RWPE2 (cell line): ENCODE results near the gene C1orf52.

Source experiments
- ATAC-seq: fragments of 200-7000 bp; cut with Tn5 transposase; 3 replicates; pipeline ENCODE4 v1.9.1; 2021; ENCODE audit warnings: low read depth
- DNase-seq: peaks from one replicate; pipeline ENCODE4 v3.0.0-alpha.2; 2020; ENCODE audit warnings: low spot score
- H3K27ac ChIP-seq: fragments of 450-650 bp; 2 replicates; pipeline ENCODE4 v1.5.1; 2017; ENCODE audit warnings: mild to moderate bottlenecking; ENCODE audit not compliant: poor library complexity, severe bottlenecking
- H3K27me3 ChIP-seq: fragments of 250-450 bp; sonication (Bioruptor Pico); 2 replicates; pipeline ENCODE4 v1.5.1; 2021; ENCODE audit warnings: mild to moderate bottlenecking, moderate library complexity; ENCODE audit not compliant: insufficient read depth, poor library complexity, severe bottlenecking
- H3K36me3 ChIP-seq: fragments of 250-450 bp; sonication (Bioruptor Pico); 2 replicates; pipeline ENCODE4 v1.5.1; 2020; ENCODE audit warnings: low read depth, mild to moderate bottlenecking, moderate library complexity
- H3K4me1 ChIP-seq: fragments of 250-450 bp; sonication (Bioruptor Pico); 2 replicates; pipeline ENCODE4 v1.5.1; 2021; ENCODE audit warnings: mild to moderate bottlenecking, moderate library complexity; ENCODE audit not compliant: insufficient read depth, poor library complexity, severe bottlenecking
- H3K4me3 ChIP-seq: fragments of 250-450 bp; sonication (Bioruptor Pico); 2 replicates; pipeline ENCODE4 v1.5.1; 2021; ENCODE audit warnings: mild to moderate bottlenecking, moderate library complexity; ENCODE audit not compliant: severe bottlenecking
- H3K9me3 ChIP-seq: fragments of 250-450 bp; sonication (Bioruptor Pico); 2 replicates; pipeline ENCODE4 v1.5.1; 2021; ENCODE audit warnings: mild to moderate bottlenecking, moderate library complexity; ENCODE audit not compliant: severe bottlenecking
- CTCF ChIP-seq: fragments of 450-650 bp; IDR thresholded peaks from one replicate; pipeline ENCODE4 v1.5.1; 2017; ENCODE audit warnings: mild to moderate bottlenecking, moderate library complexity; ENCODE audit not compliant: poor library complexity, severe bottlenecking

C1orf52 gene

GRCh38 chr1:85295654-85296053 is 36.2 kb upstream of the C1orf52 start:
- no peak for TF ChIP-seq CTCF
- ATAC-seq, result no peak

GRCh38 chr1:85295006-85295431 is 35.6 kb upstream of the C1orf52 start:
- Histone ChIP-seq H3K9me3 (no peaks in the 10 kb centered on the region), H3K4me1 (peaks cover 55% of the 10 kb centered on the region), H3K27me3 (no peaks in the 10 kb centered on the region), H3K36me3 (no peaks in the 10 kb centered on the region), H3K4me3 (no peak overlapping the region), H3K27ac (peak overlapping the region; percentile 87)
- peak; percentile 86 for ATAC-seq
- DNase-seq, result no peak
- TF ChIP-seq CTCF, result no peak

More at GRCh38 chr1:85295654-85296053, 36.2 kb upstream of the C1orf52 start:
- DNase-seq, result no peak
- Histone ChIP-seq H3K4me3 (no peak overlapping the region), H3K9me3 (no peaks in the 10 kb centered on the region), H3K27me3 (no peaks in the 10 kb centered on the region), H3K36me3 (no peaks in the 10 kb centered on the region), H3K4me1 (peaks cover 48% of the 10 kb centered on the region), H3K27ac (peak overlapping the region; percentile 87)

GRCh38 chr1:85290826-85291225 is 31.4 kb upstream of the C1orf52 start:
- Histone ChIP-seq H3K4me3 (no peak overlapping the region), H3K27me3 (no peaks in the 10 kb centered on the region), H3K9me3 (no peaks in the 10 kb centered on the region), H3K27ac (peak overlapping the region; percentile 96), H3K36me3 (no peaks in the 10 kb centered on the region), H3K4me1 (peaks cover 43% of the 10 kb centered on the region)
- no peak for ATAC-seq
- no peak for TF ChIP-seq CTCF
- no peak for DNase-seq

- Histone ChIP-seq H3K27me3 (no peaks in the 10 kb centered on the region), H3K27ac (peak overlapping the region; percentile 96), H3K9me3 (no peaks in the 10 kb centered on the region), H3K36me3 (no peaks in the 10 kb centered on the region), H3K4me1 (peaks cover 34% of the 10 kb centered on the region), H3K4me3 (no peak overlapping the region)
- peak; percentile 19 for ATAC-seq
- no peak for DNase-seq
- TF ChIP-seq CTCF, result no peak
These were observed 30.4 kb upstream of the C1orf52 start for GRCh38 chr1:85289848-85290335.

- no peaks in the 10 kb centered on the region for H3K36me3 ChIP-seq
- peaks cover 28% of the 10 kb centered on the region for H3K4me1 ChIP-seq
- H3K4me3 ChIP-seq, result no peak overlapping the region
- ATAC-seq (peak; percentile 99), DNase-seq (peak; percentile 92)
- no peak for TF ChIP-seq CTCF
- peak overlapping the region; percentile 96 for H3K27ac ChIP-seq
- H3K9me3 ChIP-seq, result no peaks in the 10 kb centered on the region
- no peaks in the 10 kb centered on the region for H3K27me3 ChIP-seq
These were observed 29.9 kb upstream of the C1orf52 start for GRCh38 chr1:85289207-85289847.
